Mucosa of rectum (tissue), 2 donors: Measurements from ENCODE around the gene GNPNAT1.

Experiments
- H3K27ac ChIP-seq, 2 donors: one replicate each; pipeline ENCODE4 v1.7.0; 2013; ENCODE audit warnings: inconsistent platforms in 2 of 2, low read depth in 2 of 2, low read length in 2 of 2
- H3K27me3 ChIP-seq, 2 donors: one replicate each; pipeline ENCODE4 v1.7.0; 2013; ENCODE audit warnings: low read length in 2 of 2; ENCODE audit not compliant: control insufficient read depth in 2 of 2, insufficient read depth in 2 of 2
- H3K36me3 ChIP-seq, 2 donors: one replicate each; pipeline ENCODE4 v1.7.0; 2013; ENCODE audit warnings: low read length in 2 of 2; ENCODE audit not compliant: control insufficient read depth in 2 of 2, insufficient read depth in 2 of 2
- H3K4me1 ChIP-seq, 2 donors: one replicate each; pipeline ENCODE4 v1.7.0; 2013; ENCODE audit warnings: low read length in 2 of 2, mild to moderate bottlenecking in 1 of 2; ENCODE audit not compliant: control insufficient read depth in 2 of 2, insufficient read depth in 2 of 2
- H3K4me3 ChIP-seq, 2 donors: one replicate each; pipeline ENCODE4 v1.7.0; 2013; ENCODE audit warnings: low read length in 2 of 2
- H3K9ac ChIP-seq, 2 donors: one replicate each; pipeline ENCODE4 v1.7.0; 2013; ENCODE audit warnings: low read length in 2 of 2, low read depth in 1 of 2, mild to moderate bottlenecking in 1 of 2
- H3K9me3 ChIP-seq, 2 donors: one replicate each; pipeline ENCODE4 v1.7.0; 2013; ENCODE audit warnings: low read length in 2 of 2; ENCODE audit not compliant: control insufficient read depth in 2 of 2
- donor health status: healthy.
- donor health status: Normal muscosa, but diverticular disease.

GNPNAT1 gene

DNA sequence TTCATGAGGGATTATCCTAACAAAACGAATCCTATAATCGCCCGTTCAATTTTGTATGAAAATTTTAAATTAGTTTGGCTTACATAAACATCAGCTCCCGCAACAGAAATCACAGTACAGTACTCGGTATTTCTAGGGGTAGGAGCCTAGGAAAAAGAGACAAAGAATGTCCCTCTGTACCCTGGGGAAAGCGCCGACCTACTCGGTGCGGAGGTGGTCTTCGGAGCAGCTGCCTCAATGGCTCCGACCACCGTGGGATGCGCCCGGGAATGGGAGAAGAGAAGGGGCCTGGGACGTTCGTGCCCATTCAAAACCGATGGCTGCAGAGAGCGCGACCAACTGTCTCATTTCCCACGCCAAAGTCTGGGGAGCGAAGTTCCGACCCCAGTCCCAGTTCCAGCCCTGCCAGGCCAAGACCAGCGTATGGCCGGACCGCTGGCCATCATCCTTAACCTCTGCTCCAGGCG, 618 bp downstream of the GNPNAT1 start:
- Histone ChIP-seq H3K9me3 (no peaks in the 10 kb centered on the region), H3K9ac (peak overlapping the region; percentile 80 to 87), H3K27ac (peak overlapping the region; percentile 88 to 91), H3K36me3 (no peaks in the 10 kb centered on the region), H3K4me3 (peak overlapping the region; percentile 92 to 93), H3K4me1 (peaks cover 0 to 9% of the 10 kb centered on the region in 2 donors), H3K27me3 (no peaks in the 10 kb centered on the region)

DNA sequence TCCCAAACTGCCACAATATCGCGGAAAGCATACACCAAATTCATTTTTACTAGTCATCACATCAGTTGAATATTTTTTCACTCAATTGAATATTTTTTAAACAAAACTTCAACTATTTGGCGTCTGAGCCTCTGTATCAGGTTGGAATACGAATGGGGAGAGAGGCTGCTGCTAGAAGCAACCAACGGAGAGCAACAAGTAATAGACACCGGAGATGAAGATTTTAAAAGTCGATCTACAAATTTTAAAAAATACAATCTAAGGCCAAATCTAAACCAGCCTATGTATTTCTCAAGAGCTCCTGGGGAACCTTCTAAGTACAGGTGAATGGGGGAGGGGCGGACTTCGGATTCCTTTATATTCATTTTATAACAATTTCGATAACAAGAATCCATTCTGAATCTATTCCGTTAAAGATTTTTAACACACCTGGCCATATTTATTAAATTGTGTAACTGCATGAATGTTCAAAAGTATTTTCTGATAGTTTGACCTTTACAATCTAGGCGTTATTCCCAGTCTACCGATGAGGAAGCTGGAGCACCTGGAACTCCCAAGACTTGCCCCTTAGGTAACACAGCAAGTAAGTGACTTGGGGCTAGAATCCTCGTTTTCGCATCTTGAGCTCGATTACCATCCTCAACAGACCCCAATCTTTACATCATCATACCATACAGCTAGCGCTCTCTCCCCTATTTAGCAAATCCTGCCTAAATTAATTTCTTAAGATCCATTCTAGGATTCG, 1.2 kb downstream of the GNPNAT1 start:
- peaks cover 0 to 9% of the 10 kb centered on the region in 2 donors for H3K4me1 ChIP-seq
- peak overlapping the region; percentile 80 to 87 for H3K9ac ChIP-seq
- H3K36me3 ChIP-seq = no peaks in the 10 kb centered on the region
- H3K4me3 ChIP-seq = peak overlapping the region; percentile 92 to 93
- no peaks in the 10 kb centered on the region for H3K27me3 ChIP-seq
- H3K27ac ChIP-seq = peak overlapping the region; percentile 88 to 91
- no peaks in the 10 kb centered on the region for H3K9me3 ChIP-seq

DNA sequence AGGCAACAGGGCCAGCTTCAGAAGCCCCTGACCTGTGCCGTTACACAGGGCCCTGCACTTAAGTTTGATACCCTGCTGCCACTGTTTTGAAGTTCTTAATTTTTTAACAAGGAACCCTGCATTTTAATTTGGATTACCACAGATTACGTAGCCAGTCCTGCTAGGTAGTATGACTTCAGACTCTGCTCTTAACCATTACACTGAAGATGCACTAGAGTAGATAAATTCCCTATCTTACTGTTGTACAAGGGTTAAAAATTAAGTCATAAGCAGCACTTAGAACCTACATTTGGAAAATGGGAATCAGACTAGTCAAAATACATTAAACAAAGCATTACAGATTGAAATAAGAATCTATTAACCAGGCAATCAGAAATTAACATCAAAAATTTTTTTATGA, 2.3 kb downstream of the GNPNAT1 start:
- no peak overlapping the region for H3K27ac ChIP-seq
- no peak overlapping the region for H3K9ac ChIP-seq
- H3K4me1 ChIP-seq = peaks cover 0 to 9% of the 10 kb centered on the region in 2 donors
- H3K36me3 ChIP-seq = no peaks in the 10 kb centered on the region
- H3K9me3 ChIP-seq = no peaks in the 10 kb centered on the region
- no peaks in the 10 kb centered on the region for H3K27me3 ChIP-seq
- H3K4me3 ChIP-seq = no peak overlapping the region

DNA sequence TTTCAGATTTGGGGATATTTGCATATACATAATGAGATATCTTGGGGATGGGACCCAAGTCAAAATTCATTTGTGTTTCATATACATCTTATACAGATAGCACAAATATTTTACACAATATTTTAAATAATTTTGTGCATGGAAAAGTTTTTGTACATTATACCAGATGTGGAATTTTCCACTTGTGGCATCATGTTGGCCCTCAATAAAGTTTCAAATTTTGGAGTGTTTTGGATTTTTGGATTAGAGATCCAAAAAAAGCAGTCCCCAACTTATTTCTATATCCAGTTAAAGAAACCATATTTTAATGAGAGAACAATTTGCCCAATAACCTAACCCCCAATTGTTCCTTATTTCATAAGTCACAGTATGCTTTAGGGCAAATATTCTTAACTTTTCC, 4.5 kb downstream of the GNPNAT1 start:
- Histone ChIP-seq H3K27me3 (no peaks in the 10 kb centered on the region), H3K4me1 (peaks cover 0 to 7% of the 10 kb centered on the region in 2 donors), H3K9ac (no peak overlapping the region), H3K4me3 (no peak overlapping the region), H3K27ac (no peak overlapping the region), H3K36me3 (peaks cover 0 to 3% of the 10 kb centered on the region in 2 donors), H3K9me3 (no peaks in the 10 kb centered on the region)

DNA sequence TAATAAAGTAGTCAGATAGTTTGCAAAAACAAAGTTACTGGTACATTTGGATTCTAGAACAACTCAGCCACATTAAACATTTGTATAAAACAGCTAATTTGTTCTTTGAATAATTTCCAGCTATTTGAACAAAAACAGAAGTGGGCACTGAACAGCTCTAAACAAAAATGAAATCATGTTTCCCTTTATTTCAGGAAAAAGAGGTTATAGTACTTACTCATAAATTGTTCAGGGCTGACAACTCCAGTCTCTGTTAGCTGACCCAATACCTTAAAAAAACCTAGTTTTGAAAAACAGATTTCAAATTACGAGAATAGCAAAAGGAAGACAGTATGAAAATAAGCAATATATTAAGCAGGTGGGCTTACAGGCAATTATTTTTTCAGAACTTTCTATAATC, 8.2 kb downstream of the GNPNAT1 start:
- no peaks in the 10 kb centered on the region for H3K4me1 ChIP-seq
- no peaks in the 10 kb centered on the region for H3K9me3 ChIP-seq
- no peak overlapping the region for H3K4me3 ChIP-seq
- no peaks in the 10 kb centered on the region for H3K27me3 ChIP-seq
- peaks cover 9 to 15% of the 10 kb centered on the region in 2 donors for H3K36me3 ChIP-seq
- no peak overlapping the region for H3K9ac ChIP-seq
- no peak overlapping the region for H3K27ac ChIP-seq

DNA sequence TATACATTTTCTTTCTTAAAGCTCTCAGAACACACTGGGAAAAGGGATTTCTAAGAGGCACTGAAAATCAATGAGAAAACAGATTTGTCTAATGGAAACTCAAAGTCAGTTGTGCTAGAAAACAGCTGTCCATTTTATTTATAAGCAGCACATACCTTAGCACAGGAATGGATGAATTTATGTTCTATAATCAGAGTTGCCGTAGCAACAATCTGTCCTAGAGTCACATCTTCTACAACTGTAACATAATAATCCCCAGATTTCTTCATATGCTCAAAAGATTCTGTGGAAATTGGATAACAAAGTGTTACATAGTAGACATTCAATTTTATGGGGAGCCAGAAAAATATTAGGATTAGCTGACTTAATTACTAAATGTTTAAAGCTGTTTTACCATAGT, 9.8 kb downstream of the GNPNAT1 start:
- Histone ChIP-seq H3K27me3 (no peaks in the 10 kb centered on the region), H3K9me3 (no peaks in the 10 kb centered on the region), H3K9ac (no peak overlapping the region), H3K4me3 (no peak overlapping the region), H3K27ac (no peak overlapping the region), H3K4me1 (no peaks in the 10 kb centered on the region), H3K36me3 (peaks cover 9 to 20% of the 10 kb centered on the region in 2 donors)

DNA sequence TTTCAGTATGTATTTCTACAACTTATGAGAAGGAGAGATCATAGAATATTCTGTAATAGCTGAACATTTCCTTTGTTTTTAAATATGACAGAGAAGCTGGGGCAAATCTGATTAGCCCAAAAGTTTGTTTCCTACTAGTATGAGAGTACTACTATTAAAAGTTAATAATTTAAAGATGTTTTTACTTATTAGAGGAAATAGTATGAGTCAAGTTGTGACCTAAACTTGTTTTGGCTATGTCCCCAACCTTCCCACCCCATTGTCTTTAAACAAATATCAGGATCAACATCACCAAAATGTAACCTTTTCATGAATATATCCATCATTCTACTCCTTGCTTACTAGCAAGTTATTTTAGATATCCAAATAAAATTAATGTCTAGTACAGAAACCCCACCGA, 10.5 kb downstream of the GNPNAT1 start:
- Histone ChIP-seq H3K9me3 (no peaks in the 10 kb centered on the region), H3K4me1 (no peaks in the 10 kb centered on the region), H3K27me3 (no peaks in the 10 kb centered on the region), H3K9ac (no peak overlapping the region), H3K36me3 (peaks cover 11 to 20% of the 10 kb centered on the region in 2 donors), H3K27ac (no peak overlapping the region), H3K4me3 (no peak overlapping the region)

DNA sequence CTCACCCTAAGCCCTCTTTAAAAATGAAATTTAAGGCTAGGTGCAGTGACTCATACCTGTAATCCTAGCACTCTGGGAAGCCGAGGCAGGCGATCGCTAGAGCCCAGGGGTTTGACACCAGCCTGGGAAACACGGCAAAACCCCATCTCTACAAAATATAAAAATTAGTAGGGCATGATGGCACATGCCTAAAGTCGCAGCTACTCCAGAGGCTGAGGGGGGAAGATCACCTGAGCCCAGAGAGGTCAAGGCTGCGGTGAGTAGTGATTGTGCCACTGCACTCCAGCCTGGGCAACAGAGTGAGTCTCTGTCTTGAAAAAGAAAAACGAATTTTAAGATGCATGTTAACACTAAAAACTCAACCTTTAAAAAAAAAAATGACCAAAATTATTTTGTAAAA, 12.7 kb downstream of the GNPNAT1 start:
- Histone ChIP-seq H3K9me3 (no peaks in the 10 kb centered on the region), H3K4me3 (no peak overlapping the region), H3K27me3 (no peaks in the 10 kb centered on the region), H3K4me1 (no peaks in the 10 kb centered on the region), H3K9ac (no peak overlapping the region), H3K27ac (no peak overlapping the region), H3K36me3 (peaks cover 15 to 31% of the 10 kb centered on the region in 2 donors)

DNA sequence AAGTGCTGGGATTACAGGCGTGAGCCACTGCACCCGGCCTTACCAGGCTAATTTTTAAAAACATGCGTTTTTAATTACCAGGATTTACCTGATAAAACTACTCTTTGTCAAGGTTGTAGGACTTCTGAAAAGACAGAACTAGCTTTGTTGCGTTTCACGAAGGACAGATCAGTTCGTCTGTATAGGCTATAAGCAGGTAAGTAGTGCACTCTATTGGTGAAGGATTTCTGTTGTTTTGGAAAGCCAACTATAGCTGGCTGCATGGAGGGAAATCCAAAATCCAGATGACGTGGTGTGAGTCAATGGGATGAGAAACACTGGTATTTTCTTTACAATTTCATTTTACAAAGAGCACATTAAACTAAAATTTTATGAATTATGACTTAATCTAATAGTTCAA, 14.6 kb downstream of the GNPNAT1 start:
- no peak overlapping the region for H3K27ac ChIP-seq
- no peak overlapping the region for H3K4me3 ChIP-seq
- H3K9ac ChIP-seq = no peak overlapping the region
- peaks cover 18 to 26% of the 10 kb centered on the region in 2 donors for H3K36me3 ChIP-seq
- no peaks in the 10 kb centered on the region for H3K9me3 ChIP-seq
- no peaks in the 10 kb centered on the region for H3K4me1 ChIP-seq
- no peaks in the 10 kb centered on the region for H3K27me3 ChIP-seq

DNA sequence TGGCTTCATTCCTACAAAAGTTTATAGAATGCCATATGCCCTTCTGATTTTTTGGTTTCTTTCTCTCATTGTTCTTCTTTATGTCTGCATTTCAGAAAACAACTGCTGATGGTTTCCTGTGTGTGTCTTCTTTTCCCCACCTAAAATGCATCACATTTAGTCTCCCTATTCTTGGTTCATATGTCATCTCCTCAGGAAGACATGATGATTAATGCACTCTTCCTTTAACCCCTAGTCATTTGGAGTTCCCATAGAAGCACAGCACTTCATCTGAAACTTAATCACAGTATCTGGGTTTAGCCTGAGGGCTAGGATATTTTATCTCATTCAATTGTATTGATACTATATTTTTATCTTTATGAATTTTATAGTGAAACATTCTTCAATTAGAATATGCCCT, 21.5 kb downstream of the GNPNAT1 start:
- Histone ChIP-seq H3K9ac (no peak overlapping the region), H3K9me3 (no peaks in the 10 kb centered on the region), H3K4me1 (no peaks in the 10 kb centered on the region), H3K27me3 (no peaks in the 10 kb centered on the region), H3K36me3 (peaks cover 27 to 28% of the 10 kb centered on the region in 2 donors), H3K27ac (no peak overlapping the region), H3K4me3 (no peak overlapping the region)
